Erythroblast (primary cell): Measurements from ENCODE around the gene FRS2.
"Not testable (repeated sequence)": the region's sequence is repeated elsewhere in the genome, so short reads cannot be mapped to it uniquely, and the experiment has no call there.

Experiments used
- DNase-seq, 2 experiments: peaks; one replicate each; lab custom pipeline; 2025; lab: John Stamatoyannopoulos, UW
- GATA1 ChIP-seq: IDR thresholded peaks from 2 replicates; pipeline ENCODE4 v1.6.1; 2011; ENCODE audit warnings: low read depth, mild to moderate bottlenecking, control low read depth, low read length, moderate library complexity
- POLR2A ChIP-seq: IDR thresholded peaks from 2 replicates; pipeline ENCODE4 v1.6.1; 2011; ENCODE audit warnings: mild to moderate bottlenecking, low read length

Gene FRS2

DNA sequence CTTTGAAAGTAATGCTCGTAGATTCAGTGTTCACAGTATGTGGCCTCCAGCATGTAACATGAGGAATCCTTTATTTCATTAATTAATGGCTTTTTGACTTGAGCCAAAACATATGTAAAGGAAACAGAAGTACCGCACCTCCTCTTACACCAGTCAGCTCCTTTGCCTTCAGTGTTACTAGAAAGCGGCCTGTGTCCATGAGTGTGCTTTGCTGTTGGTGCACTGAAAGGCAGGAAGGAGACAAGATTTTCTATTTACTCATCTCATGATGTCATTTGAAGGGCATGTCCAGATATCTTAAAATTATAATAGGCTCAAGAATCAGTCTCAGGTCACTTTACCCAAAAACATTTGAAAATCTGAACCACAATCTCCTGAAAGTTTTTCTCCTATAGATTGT, 105.2 kb downstream of the FRS2 start:
- no peak for TF ChIP-seq GATA1
- no peak for TF ChIP-seq POLR2A
- DNase-seq = no peak

DNA sequence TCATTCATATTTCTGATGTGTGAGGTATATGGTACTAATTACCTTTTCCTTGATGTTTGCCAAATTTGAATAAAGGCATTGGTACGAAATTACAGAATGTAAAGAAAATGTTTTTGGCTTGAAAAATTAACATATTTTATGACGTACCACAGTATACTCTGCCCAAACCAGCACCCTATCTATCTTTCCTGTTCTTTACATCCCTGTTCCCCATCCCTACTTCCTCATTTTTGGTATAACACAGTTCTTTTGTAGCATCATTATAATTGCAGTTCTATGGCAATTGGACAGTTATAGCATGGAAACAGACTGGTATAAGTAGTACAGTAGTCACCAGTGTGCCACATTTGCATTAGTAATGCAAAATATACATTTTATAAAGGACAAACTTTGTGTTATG, 108.1 kb downstream of the FRS2 start:
- TF ChIP-seq POLR2A = no peak
- TF ChIP-seq GATA1 = no peak
- DNase-seq = no peak

DNA sequence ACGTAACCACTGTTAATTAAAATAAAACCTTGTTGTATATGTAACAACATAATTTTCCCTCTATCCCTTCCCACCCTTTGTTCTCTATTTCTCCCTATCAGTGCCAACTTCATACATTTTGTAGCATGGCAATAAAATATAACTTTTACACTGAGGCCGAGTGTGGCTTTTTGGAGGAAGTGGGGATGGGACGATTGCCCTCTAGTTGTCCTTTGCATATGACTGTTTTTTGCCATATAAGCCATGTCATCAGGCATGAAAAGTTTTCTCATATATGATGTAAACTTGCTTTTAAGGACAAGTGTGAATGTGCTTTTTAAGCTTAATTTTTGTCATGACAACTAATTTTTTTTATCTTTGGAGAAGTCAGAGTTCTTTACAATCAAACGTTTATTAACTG, 108.8 kb downstream of the FRS2 start:
- TF ChIP-seq GATA1 = no peak
- TF ChIP-seq POLR2A = no peak
- no peak for DNase-seq

DNA sequence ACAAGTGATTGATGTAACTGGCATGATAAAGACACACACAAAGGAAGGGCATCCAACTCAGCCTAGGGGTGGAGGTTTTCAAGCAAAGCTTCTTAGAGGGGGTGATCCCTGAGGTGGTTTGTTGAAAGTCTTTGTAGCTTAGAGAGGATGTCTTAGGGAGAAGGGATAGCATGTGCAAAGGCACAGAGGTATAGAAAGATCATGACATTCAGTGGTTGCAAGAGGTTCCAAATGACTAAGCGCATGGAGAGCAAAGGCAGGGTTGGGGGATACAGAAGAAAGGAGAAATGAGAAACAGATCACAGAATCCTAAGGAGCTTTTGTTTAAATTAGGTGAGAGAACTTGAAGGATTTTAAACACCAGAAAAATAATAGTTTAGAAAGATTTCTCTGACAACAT, 109.9 kb downstream of the FRS2 start:
- DNase-seq = no peak
- TF ChIP-seq POLR2A (no peak), GATA1 (no peak)

DNA sequence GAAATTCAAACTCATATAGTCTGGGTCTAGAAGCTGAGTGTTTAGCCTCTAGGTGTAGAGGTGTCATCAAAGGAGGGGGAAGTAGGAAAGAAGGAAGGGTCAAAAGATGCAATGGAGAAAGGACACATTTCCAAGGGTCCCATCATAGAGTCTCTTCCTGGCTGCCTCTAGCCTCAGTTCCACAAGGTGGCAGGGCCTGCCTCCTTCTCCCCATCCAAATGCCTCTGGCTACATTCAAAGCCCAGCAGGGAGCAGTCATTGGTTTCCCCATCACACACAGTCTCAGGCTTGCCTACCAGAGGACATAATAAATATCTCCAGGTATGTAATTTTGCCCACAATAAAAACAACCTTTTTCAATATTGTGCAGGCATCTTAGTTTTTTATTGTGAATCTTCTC, 113.0 kb downstream of the FRS2 start:
- DNase-seq = peak; percentile 65 to 66
- TF ChIP-seq POLR2A = no peak
- TF ChIP-seq GATA1 = no peak

DNA sequence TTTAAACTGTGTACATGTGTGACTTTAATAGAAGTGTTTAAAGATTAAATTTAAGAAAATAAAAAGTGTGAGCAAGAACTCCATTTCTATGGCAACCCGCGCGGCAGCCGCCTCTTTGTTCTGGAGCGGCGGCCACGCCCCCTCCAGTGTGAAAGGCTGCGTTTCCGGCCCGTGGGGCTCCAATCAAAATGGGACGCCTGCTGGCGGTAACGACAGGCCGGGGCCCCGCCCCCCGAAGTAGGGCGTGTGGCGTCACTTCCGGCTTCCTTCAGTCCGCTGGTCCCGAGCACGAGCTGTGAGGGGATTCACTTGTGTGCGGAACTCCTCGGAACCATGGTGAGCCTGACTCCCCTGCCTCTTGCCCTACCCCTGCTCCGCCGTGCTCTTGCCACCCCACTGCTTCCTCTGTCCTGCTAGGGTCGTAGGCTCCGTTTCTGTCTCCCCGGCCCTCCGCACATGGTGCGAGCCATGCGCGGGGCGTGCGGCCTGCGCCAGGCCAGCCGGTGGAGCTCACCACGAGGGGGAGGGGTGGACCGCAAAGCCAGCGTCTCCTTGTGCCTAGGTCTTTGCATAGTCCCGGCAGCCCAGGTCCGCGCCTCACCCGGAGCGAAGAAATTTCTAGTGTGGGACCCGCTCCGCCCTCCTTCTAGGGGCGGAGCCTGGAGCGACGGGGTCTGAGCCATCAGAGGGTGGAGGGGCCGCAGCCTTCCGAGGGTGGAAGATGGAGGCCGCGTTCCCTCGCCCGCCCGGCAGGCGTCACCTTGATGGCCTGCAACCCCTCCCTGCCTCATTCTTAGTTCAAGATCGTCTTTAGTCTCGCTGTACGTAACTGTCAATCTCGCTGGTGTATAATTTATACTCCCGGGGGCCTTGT, 115.2 kb downstream of the FRS2 start, which contains the start of gene CCT2:
TSS of gene CCT2 (plus strand) at position 271 of the 874 bp plus-strand sequence. CDS start at position 334, 63 bp downstream.
- peak; percentile 98 for DNase-seq
- TF ChIP-seq GATA1 (no peak), POLR2A (peak; percentile 98)

DNA sequence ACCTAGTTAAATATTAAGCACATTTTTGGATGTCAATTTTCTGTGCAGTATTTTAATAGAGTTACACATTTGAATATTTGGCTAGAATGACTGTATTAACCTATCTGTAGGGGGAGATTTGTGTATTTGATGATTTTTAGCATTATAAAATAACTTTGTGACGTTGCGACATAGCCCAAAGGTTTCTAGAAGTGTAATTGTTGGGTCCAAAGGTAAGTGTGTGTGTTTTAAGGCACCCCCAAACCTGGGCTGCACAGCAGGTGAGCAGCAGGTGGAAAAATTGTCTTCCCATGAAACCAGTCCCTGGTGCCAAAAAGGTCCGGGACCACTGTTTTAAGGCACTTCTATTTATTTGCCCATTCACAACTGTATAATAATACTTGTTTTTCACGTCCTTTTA, 118.3 kb downstream of the FRS2 start:
- DNase-seq = no peak
- TF ChIP-seq POLR2A (no peak), GATA1 (no peak)

DNA sequence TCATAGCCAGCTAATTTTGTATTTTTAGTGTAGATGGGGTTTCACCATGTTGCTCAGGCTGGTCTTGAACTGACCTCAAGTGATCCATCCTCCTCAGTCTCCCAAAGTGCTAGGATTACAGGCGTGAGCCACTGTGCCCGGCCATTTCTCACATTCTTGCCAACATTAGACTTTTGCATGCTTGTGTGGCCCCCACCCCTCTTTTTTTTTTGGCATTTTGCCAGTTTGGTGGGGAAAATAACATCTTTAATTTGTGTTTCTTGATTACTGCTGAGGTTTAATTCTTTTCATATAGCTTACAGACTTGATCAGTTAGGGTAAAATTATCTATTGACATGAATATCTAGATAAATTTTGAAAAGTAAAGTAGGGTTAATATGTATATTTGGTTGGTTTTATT, 118.9 kb downstream of the FRS2 start:
- peak in 1 of 2 experiments; percentile 20 for DNase-seq
- TF ChIP-seq GATA1 = no peak
- TF ChIP-seq POLR2A = no peak

DNA sequence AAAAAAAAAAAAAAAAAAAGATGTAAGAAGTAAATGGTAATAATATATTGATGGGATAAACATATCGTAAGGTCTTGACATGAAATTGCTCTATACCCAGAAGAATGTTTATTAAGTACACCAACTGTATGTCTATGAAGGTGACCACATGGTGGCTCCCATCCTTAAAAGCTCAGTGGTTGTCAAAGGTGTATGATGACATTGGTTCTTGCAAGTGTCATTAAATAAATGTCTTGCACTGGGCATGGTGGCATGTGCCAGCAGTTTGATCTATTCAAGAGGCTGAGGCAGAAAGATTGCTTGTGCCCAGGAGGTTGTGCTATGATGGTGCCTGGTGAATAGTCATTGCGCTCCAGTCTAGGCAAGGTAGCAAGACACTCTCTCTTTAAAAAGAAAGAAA, 125.5 kb downstream of the FRS2 start:
- DNase-seq = peak; percentile 50 to 63
- TF ChIP-seq GATA1 = no peak
- TF ChIP-seq POLR2A = no peak

DNA sequence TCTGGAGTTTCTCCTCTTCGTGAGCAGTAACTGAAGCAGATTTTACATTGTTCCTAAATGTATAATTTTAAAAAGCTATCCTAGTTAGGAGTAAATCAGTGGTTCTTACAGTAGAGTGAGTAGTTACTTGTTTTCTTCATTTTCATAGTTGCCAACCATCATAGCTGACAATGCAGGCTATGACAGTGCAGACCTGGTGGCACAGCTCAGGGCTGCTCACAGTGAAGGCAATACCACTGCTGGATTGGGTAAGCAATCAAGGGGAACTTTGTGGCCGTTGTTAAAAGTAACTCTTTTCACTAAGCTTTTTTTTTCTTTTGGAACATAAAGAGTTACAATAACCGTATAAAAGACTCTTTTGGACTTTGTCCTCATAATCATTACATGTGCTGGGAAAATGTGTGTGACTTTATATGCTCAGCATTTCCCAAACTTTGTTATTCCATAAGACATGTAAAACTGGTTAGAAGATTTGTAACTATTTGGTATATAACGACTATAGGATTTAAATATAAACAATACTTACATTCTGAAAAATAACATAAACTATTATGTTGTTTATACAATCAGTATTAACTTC, 128.1 kb downstream of the FRS2 start:
- DNase-seq = no peak
- TF ChIP-seq GATA1 = no peak
- no peak for TF ChIP-seq POLR2A

DNA sequence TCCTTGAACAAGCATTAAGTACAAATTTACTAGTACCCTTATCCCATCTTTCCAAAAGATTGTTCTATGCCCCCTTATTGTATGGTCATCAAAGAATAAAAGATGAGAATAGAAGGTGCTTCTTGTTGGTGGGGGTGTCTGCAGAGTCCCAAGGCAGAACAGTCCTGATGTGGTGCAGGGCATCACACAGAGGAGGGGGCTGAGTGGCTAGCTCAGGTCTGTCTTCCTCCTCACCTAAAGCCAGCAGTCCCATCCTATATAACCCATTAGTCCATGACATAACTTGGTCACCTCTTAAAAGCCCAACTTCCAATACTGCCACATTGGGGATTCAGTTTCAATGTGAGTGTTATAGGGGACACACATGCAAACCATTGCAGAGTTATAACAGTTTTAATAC, 130.6 kb downstream of the FRS2 start:
- DNase-seq = no peak
- no peak for TF ChIP-seq GATA1
- no peak for TF ChIP-seq POLR2A

DNA sequence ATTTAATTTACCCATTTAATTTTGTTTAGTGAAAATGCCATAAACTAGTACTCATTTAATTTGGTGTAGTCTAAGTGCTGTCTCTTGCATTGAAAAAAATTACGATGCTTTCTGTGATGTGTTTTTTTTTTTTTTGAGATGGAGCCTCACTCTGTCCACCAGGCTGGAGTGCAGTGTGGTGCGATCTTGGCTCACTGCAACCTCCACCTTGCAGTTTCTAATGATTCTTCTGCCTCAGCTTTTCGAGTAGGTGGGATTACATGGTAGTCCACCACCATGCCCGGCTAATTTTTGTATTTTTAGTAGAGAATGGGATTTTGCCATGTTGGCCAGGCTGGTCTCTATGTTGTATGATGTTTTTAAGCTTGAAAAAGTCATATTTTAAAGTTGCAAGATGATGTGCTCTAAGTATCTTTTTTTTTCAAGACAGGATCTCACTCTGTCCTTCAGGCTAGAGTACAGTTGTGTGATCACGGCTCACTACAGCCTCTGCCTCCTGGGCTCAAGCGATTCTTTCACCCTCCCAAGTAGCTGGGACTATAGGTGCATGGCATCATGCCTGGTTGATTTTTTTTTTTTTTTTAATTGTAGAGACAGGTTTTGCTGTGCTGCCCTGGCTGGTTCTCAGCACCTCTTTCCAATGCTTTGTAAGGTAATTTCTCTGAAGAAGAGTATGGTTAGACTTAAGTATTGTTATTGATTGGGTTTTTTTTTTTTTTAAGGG, 131.9 kb downstream of the FRS2 start:
- no peak for DNase-seq

DNA sequence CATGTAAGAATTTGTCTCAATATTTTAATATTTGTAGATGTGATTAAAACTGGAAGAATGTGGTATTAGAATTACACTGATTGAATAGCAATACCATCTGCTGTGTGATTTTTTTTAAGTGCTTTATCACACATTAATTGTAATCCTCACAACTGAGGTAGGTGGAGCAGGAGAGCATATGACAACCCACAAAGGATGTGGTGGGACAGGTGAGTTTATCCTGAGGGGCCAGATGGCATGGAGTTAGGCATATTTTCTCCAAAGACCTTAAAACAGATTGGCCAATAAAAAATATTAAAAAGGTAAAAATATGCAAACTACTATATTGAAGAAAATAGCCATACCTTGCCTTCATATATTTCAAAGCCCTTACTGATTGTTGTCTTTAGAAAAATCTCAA, 132.8 kb downstream of the FRS2 start:
- DNase-seq = peak in 1 of 2 experiments; percentile 18
- TF ChIP-seq GATA1 (no peak), POLR2A (peak; percentile 6)

More for the DNA sequence above, 131.9 kb downstream of the FRS2 start:
- TF ChIP-seq GATA1 (no peak), POLR2A (peak; percentile 17)

DNA sequence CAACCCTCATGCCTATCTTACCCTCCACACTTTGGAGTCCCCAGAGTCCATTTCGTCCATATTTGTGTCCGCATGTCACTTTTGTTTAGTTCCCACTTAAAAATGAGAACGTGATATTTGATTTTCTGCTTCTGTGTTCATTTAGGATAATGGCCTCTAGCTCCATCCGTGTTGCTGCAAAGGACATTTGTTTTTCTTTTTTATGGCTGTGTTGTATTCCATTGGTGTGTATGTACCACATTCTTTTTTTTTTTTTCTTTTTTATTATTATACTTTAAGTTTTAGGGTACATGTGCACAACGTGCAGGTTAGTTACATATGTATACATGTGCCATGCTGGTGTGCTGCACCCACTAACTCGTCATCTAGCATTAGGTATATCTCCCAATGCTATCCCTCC, 133.4 kb downstream of the FRS2 start:
- not testable (repeated sequence) for DNase-seq

DNA sequence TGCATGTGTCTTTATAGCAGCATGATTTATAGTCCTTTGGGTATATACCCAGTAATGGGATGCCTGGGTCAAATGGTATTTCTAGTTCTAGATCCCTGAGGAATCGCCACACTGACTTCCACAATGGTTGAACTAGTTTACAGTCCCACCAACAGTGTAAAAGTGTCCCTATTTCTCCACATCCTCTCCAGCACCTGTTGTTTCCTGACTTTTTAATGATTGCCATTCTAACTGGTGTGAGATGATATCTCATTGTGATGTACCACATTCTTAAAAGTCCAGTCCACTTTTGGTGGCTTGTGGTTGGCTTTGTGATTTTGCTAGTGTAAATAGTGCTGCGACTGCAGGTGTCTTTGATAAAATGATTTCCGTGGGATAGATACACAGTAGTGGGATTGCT, 134.1 kb downstream of the FRS2 start:
- not testable (repeated sequence) for DNase-seq
